Naive thymus-derived CD4-positive, alpha-beta T cell (primary cell): ENCODE data around the gene CXCR4. TPM values are rescaled to one million over a fixed set of nuclear protein-coding genes. Genes with fewer than 3 reads are reported as not detected.

Experiments
- ATAC-seq: fragments of 150-1000 bp; cut with Tn5 transposase; 2 replicates; pipeline ENCODE4 v1.10.0; 2021; ENCODE audit warnings: mild to moderate bottlenecking, moderate library complexity
- CTCF ChIA-PET: fragments of 350-600 bp; sonication (Branson Sonifier 250); formaldehyde crosslinking; loops from one replicate; lab custom pipeline; 2021; ENCODE audit warnings: antibody characterized with exemption; lab: Charles Lee
- POLR2A ChIA-PET: fragments of 350-600 bp; sonication (Branson Sonifier 250); formaldehyde crosslinking; loops from one replicate; lab custom pipeline; 2021; ENCODE audit warnings: antibody characterized with exemption, inconsistent platforms; lab: Charles Lee
- DNase-seq, 9 donors: peaks; one replicate each; pipeline versions ENCODE4 v3.0.0 to v3.0.0-alpha.2; 2020 to 2022; ENCODE audit warnings: mixed read lengths in 1 of 9
- H3K27ac ChIP-seq: one replicate; pipeline ENCODE4 v1.7.0; 2013; ENCODE audit warnings: mild to moderate bottlenecking, low read depth, low read length, moderate library complexity
- H3K27me3 ChIP-seq, 2 donors: one replicate each; pipeline ENCODE4 v1.7.0; 2013; ENCODE audit warnings: low read length in 2 of 2, mild to moderate bottlenecking in 2 of 2, moderate library complexity in 2 of 2; ENCODE audit not compliant: control insufficient read depth in 2 of 2, insufficient read depth in 2 of 2
- H3K36me3 ChIP-seq, 3 experiments: 1 replicate in 2 of 3; 2 replicates in 1 of 3; pipeline ENCODE4 v1.7.0; 2013; ENCODE audit warnings: low read length in 3 of 3, mild to moderate bottlenecking in 3 of 3, moderate library complexity in 1 of 3; ENCODE audit not compliant: insufficient read depth in 3 of 3, control insufficient read depth in 2 of 3
- H3K4me1 ChIP-seq, 2 donors: one replicate each; pipeline ENCODE4 v1.7.0; 2013; ENCODE audit warnings: low read length in 2 of 2, mild to moderate bottlenecking in 2 of 2, moderate library complexity in 1 of 2; ENCODE audit not compliant: control insufficient read depth in 2 of 2, insufficient read depth in 2 of 2
- H3K4me3 ChIP-seq: 2 replicates; pipeline ENCODE4 v1.7.0; 2013; ENCODE audit warnings: mild to moderate bottlenecking, low read length
- H3K9me3 ChIP-seq, 3 experiments: 1 replicate in 2 of 3; 2 replicates in 1 of 3; pipeline ENCODE4 v1.7.0; 2013; ENCODE audit warnings: low read length in 3 of 3; ENCODE audit not compliant: control insufficient read depth in 2 of 3
- H3K27ac Mint-ChIP-seq, 9 donors: one replicate each; pipeline ENCODE4 v1.8.0; 2020 to 2022; ENCODE audit warnings: mixed read lengths in 9 of 9, mild to moderate bottlenecking in 8 of 9, moderate library complexity in 5 of 9, inconsistent platforms in 2 of 9
- H3K27me3 Mint-ChIP-seq, 5 donors: one replicate each; pipeline ENCODE4 v1.8.0; 2021 to 2022; ENCODE audit warnings: mixed read lengths in 5 of 5, mild to moderate bottlenecking in 1 of 5
- H3K36me3 Mint-ChIP-seq, 5 donors: one replicate each; pipeline ENCODE4 v1.8.0; 2020 to 2022; ENCODE audit warnings: mixed read lengths in 5 of 5, mild to moderate bottlenecking in 3 of 5, inconsistent platforms in 1 of 5
- H3K4me1 Mint-ChIP-seq, 7 donors: one replicate each; pipeline ENCODE4 v1.8.0; 2020 to 2022; ENCODE audit warnings: mixed read lengths in 7 of 7, mild to moderate bottlenecking in 3 of 7, inconsistent platforms in 1 of 7
- H3K4me3 Mint-ChIP-seq, 10 donors: one replicate each; pipeline ENCODE4 v1.8.0; 2020 to 2022; ENCODE audit warnings: mild to moderate bottlenecking in 10 of 10, mixed read lengths in 10 of 10, moderate library complexity in 6 of 10, inconsistent platforms in 2 of 10
- H3K9me3 Mint-ChIP-seq, 11 donors: one replicate each; pipeline ENCODE4 v1.8.0; 2020 to 2022; ENCODE audit warnings: mixed read lengths in 11 of 11, mild to moderate bottlenecking in 4 of 11, inconsistent platforms in 1 of 11, moderate library complexity in 1 of 11
- intact Hi-C, 2 donors: fragments of 100-400 bp; cut with micrococcal nuclease; formaldehyde crosslinking; loops; one replicate each; pipeline ENCODE4 v1.15.1; 2023
- polyA plus RNA-seq, 2 donors: library from polyadenylated mRNA; unstranded; fragments of 300-500 nt; fragmentation: Illumina TruSeq; gene quantifications; one replicate each; pipeline ENCODE4 v1.2.3, GENCODE V29; 2021
- total RNA-seq, 6 experiments: library from RNA in 5 of 6; stranded (reverse) in 5 of 6; gene quantifications; 1 replicate in 5 of 6; 2 replicates in 1 of 6; pipeline ENCODE4 v1.2.3 and lab custom pipeline; 2021 to 2026

Gene CXCR4
- total and polyA plus RNA-seq, 7 experiments from 2014 or later, result 239 to 1,323 (median 368) TPM

GRCh38 chr2:136112317-136113208 is 5.4 kb downstream of the CXCR4 start:
- DNase-seq (peak in 2 of 9 donors; percentile 19 to 39), ATAC-seq (no peak)
- Mint-ChIP-seq H3K4me1 (peaks cover 21 to 53% (median 42%) of the 10 kb centered on the region in 7 donors), H3K9me3 (peaks cover 0 to 28% (median 0%) of the 10 kb centered on the region in 11 donors), H3K27me3 (peaks cover 0 to 4% (median 0%) of the 10 kb centered on the region in 5 donors), H3K4me3 (peak overlapping the region in 8 of 10 donors; percentile 10 to 100 (median 68)), H3K27ac (peak overlapping the region in 8 of 9 donors; percentile 39 to 100 (median 69)), H3K36me3 (peaks cover 18 to 50% (median 36%) of the 10 kb centered on the region in 5 donors)
- Histone ChIP-seq H3K36me3 (peaks cover 22 to 39% (median 23%) of the 10 kb centered on the region in 3 experiments), H3K27ac (no peak overlapping the region), H3K9me3 (no peaks in the 10 kb centered on the region), H3K4me3 (no peak overlapping the region), H3K4me1 (peaks cover 20 to 30% of the 10 kb centered on the region in 2 donors), H3K27me3 (no peaks in the 10 kb centered on the region)
- CTCF ChIA-PET, result interaction anchor here (0.7 to 1.1 kb wide), 3 partner anchors 78 to 272 kb away, joined by 3 read pairs; no protein-coding TSS in a partner anchor
- intact Hi-C loops, result no loop called here
- POLR2A ChIA-PET, result interaction anchor here (0.6 to 2.7 kb wide), 4 partner anchors 12 to 268 kb away, joined by 3 to 10 read pairs (median 6); no protein-coding TSS in a partner anchor

GRCh38 chr2:136111711-136112110 is 6.2 kb downstream of the CXCR4 start:
- peaks cover 22 to 31% (median 23%) of the 10 kb centered on the region in 3 experiments for H3K36me3 ChIP-seq
- DNase-seq (no peak), ATAC-seq (no peak)
- H3K27ac Mint-ChIP-seq, result peak overlapping the region in 2 of 9 donors; percentile 55 to 60
- ChIA-PET CTCF (interaction anchor here (0.7 to 1.1 kb wide), 3 partner anchors 77 to 273 kb away, joined by 3 read pairs; no protein-coding TSS in a partner anchor), POLR2A (interaction anchor here (0.6 to 2.6 kb wide), 2 partner anchors 13 to 76 kb away, joined by 3 to 8 read pairs; no protein-coding TSS in a partner anchor)
- H3K36me3 Mint-ChIP-seq, result peaks cover 18 to 43% (median 33%) of the 10 kb centered on the region in 5 donors
- no peak overlapping the region for H3K4me3 Mint-ChIP-seq
- peaks cover 0 to 21% (median 0%) of the 10 kb centered on the region in 11 donors for H3K9me3 Mint-ChIP-seq
- no peak overlapping the region for H3K4me3 ChIP-seq
- peaks cover 0 to 4% (median 0%) of the 10 kb centered on the region in 5 donors for H3K27me3 Mint-ChIP-seq
- H3K4me1 Mint-ChIP-seq, result peaks cover 21 to 58% (median 42%) of the 10 kb centered on the region in 7 donors
- no peaks in the 10 kb centered on the region for H3K27me3 ChIP-seq
- no peaks in the 10 kb centered on the region for H3K9me3 ChIP-seq
- H3K27ac ChIP-seq, result no peak overlapping the region
- H3K4me1 ChIP-seq, result peaks cover 20 to 30% of the 10 kb centered on the region in 2 donors
- intact Hi-C loops, result no loop called here

GRCh38 chr2:136110526-136110925 is 7.4 kb downstream of the CXCR4 start:
- Histone ChIP-seq H3K4me1 (peaks cover 19 to 23% of the 10 kb centered on the region in 2 donors), H3K9me3 (no peaks in the 10 kb centered on the region), H3K27me3 (no peaks in the 10 kb centered on the region), H3K4me3 (no peak overlapping the region), H3K36me3 (peaks cover 18 to 19% (median 19%) of the 10 kb centered on the region in 3 experiments), H3K27ac (no peak overlapping the region)
- ATAC-seq, result no peak
- H3K9me3 Mint-ChIP-seq, result peaks cover 0 to 21% (median 0%) of the 10 kb centered on the region in 11 donors
- peaks cover 16 to 35% (median 27%) of the 10 kb centered on the region in 5 donors for H3K36me3 Mint-ChIP-seq
- intact Hi-C loops, result no loop called here
- ChIA-PET POLR2A (no interaction called here), CTCF (interaction anchor here (0.6 to 1.0 kb wide), 2 partner anchors 40 to 96 kb away, joined by 3 read pairs; no protein-coding TSS in a partner anchor)
- H3K27me3 Mint-ChIP-seq, result peaks cover 0 to 4% (median 0%) of the 10 kb centered on the region in 5 donors
- H3K4me1 Mint-ChIP-seq, result peaks cover 21 to 51% (median 40%) of the 10 kb centered on the region in 7 donors
- peak overlapping the region in 4 of 9 donors; percentile 19 to 60 (median 40) for H3K27ac Mint-ChIP-seq
- H3K4me3 Mint-ChIP-seq, result no peak overlapping the region
- DNase-seq, result no peak

- Histone ChIP-seq H3K4me1 (peaks cover 0 to 3% of the 10 kb centered on the region in 2 donors), H3K27me3 (no peaks in the 10 kb centered on the region), H3K27ac (no peak overlapping the region), H3K9me3 (no peaks in the 10 kb centered on the region), H3K4me3 (no peak overlapping the region), H3K36me3 (peaks cover 0 to 3% (median 0%) of the 10 kb centered on the region in 3 experiments)
- Mint-ChIP-seq H3K4me1 (peaks cover 11 to 30% (median 20%) of the 10 kb centered on the region in 7 donors), H3K27me3 (peaks cover 0 to 4% (median 0%) of the 10 kb centered on the region in 5 donors), H3K9me3 (peaks cover 0 to 13% (median 0%) of the 10 kb centered on the region in 11 donors), H3K36me3 (peaks cover 0 to 17% (median 7%) of the 10 kb centered on the region in 5 donors), H3K27ac (no peak overlapping the region), H3K4me3 (no peak overlapping the region)
- no peak for DNase-seq
- ChIA-PET POLR2A (interaction anchor here (1.3 to 2.1 kb wide), 4 partner anchors 10 to 130 kb away, joined by 4 to 5 read pairs (median 4); no protein-coding TSS in a partner anchor), CTCF (no interaction called here)
- no peak for ATAC-seq
- intact Hi-C loops, result no loop called here
These were observed 9.5 kb downstream of the CXCR4 start for GRCh38 chr2:136108463-136108862.

- Histone ChIP-seq H3K9me3 (no peaks in the 10 kb centered on the region), H3K27ac (no peak overlapping the region), H3K4me3 (no peak overlapping the region), H3K27me3 (no peaks in the 10 kb centered on the region), H3K4me1 (no peaks in the 10 kb centered on the region), H3K36me3 (no peaks in the 10 kb centered on the region)
- Mint-ChIP-seq H3K9me3 (peaks cover 0 to 4% (median 0%) of the 10 kb centered on the region in 11 donors), H3K4me1 (peaks cover 2 to 19% (median 8%) of the 10 kb centered on the region in 7 donors), H3K4me3 (no peak overlapping the region), H3K27ac (peak overlapping the region in 2 of 9 donors; percentile 1 to 72), H3K27me3 (peaks cover 0 to 4% (median 0%) of the 10 kb centered on the region in 5 donors), H3K36me3 (peaks cover 0 to 6% (median 0%) of the 10 kb centered on the region in 5 donors)
- intact Hi-C loops, result no loop called here
- DNase-seq, result no peak
- ATAC-seq, result no peak
- POLR2A ChIA-PET, result interaction anchor here (0.6 to 2.1 kb wide), 6 partner anchors 9 to 265 kb away, joined by 3 to 5 read pairs (median 4); no protein-coding TSS in a partner anchor
- CTCF ChIA-PET, result interaction anchor here (0.6 kb wide), 1 partner anchor 18 kb away, joined by 4 read pairs; no protein-coding TSS in a partner anchor
These were observed 10.6 kb downstream of the CXCR4 start for GRCh38 chr2:136107051-136108033.
